Mucosa of gallbladder (tissue), 1 donor: ENCODE data around the gene CLIP2. TPM values are rescaled to one million over a fixed set of nuclear protein-coding genes. Genes with fewer than 3 reads are reported as not detected.
"Not testable (repeated sequence)": the region's sequence is repeated elsewhere in the genome, so short reads cannot be mapped to it uniquely, and the experiment has no call there.

Experiments used
- DNase-seq: peaks from one replicate; pipeline ENCODE4 v3.0.0-alpha.2; 2020; ENCODE audit warnings: low spot score
- total RNA-seq: library from RNA; stranded (reverse); gene quantifications from one replicate; pipeline ENCODE4 v1.2.1, GENCODE V29; 2021
- donor health status: DM: no; HTN: no; CAD: no.

The CLIP2 gene
- 71.7 TPM for total RNA-seq

GRCh38 chr7:74289018-74289658 lies at the start of gene CLIP2:
Gene CLIP2 (plus strand): TSS chr7:74289407. CDS start chr7:74317547, 28,140 bp downstream.
- DNase-seq, result peak; percentile 84

- peak; percentile 86 for DNase-seq
These were observed 48.7 kb upstream of the CLIP2 start for GRCh38 chr7:74240482-74240881.

- DNase-seq, result no peak
These were observed 47.1 kb upstream of the CLIP2 start for GRCh38 chr7:74242122-74242443.

GRCh38 chr7:74246497-74246896 lies 42.7 kb upstream of the CLIP2 start:
- DNase-seq, result no peak

- DNase-seq, result no peak
These were observed 41.1 kb upstream of the CLIP2 start for GRCh38 chr7:74248156-74248555.

- peak; percentile 58 for DNase-seq
These were observed 40.1 kb upstream of the CLIP2 start for GRCh38 chr7:74249058-74249457.

GRCh38 chr7:74252893-74253292 lies 36.3 kb upstream of the CLIP2 start:
- no peak for DNase-seq

GRCh38 chr7:74253331-74253730 lies 35.9 kb upstream of the CLIP2 start:
- DNase-seq, result no peak

- DNase-seq, result no peak
These were observed 35.4 kb upstream of the CLIP2 start for GRCh38 chr7:74253835-74254128.

- DNase-seq, result peak; percentile 97
These were observed 34.9 kb upstream of the CLIP2 start, which contains the start of gene RFC2 for GRCh38 chr7:74254129-74254857. Gene RFC2 (minus strand): TSS chr7:74254399. CDS start chr7:74254383, 16 bp downstream.

GRCh38 chr7:74254858-74255379 lies 34.3 kb upstream of the CLIP2 start:
- DNase-seq, result no peak

- not testable (repeated sequence) for DNase-seq
These were observed 33.7 kb upstream of the CLIP2 start for GRCh38 chr7:74255461-74255860.

- DNase-seq, result no peak
These were observed 32.5 kb upstream of the CLIP2 start for GRCh38 chr7:74256491-74257408.

GRCh38 chr7:74258639-74259038 lies 30.6 kb upstream of the CLIP2 start:
- DNase-seq, result no peak

GRCh38 chr7:74262639-74263398 lies 26.4 kb upstream of the CLIP2 start:
- no peak for DNase-seq

GRCh38 chr7:74263399-74264120 lies 25.6 kb upstream of the CLIP2 start:
- no peak for DNase-seq

- DNase-seq, result no peak
These were observed 22.8 kb upstream of the CLIP2 start for GRCh38 chr7:74266191-74266963.

GRCh38 chr7:74267756-74268565 lies 21.2 kb upstream of the CLIP2 start:
- DNase-seq, result no peak

GRCh38 chr7:74269757-74270277 lies 19.4 kb upstream of the CLIP2 start:
- peak; percentile 72 for DNase-seq
